Activated T-cell treated with anti-CD3 and anti-CD28 coated beads for 4 hours (primary cell): ENCODE measurements around the gene SLC22A16.
"Not testable (repeated sequence)": the region's sequence is repeated elsewhere in the genome, so short reads cannot be mapped to it uniquely, and the experiment has no call there.

Experiments used
- DNase-seq: peaks from one replicate; pipeline ENCODE4 v3.0.0-alpha.2; 2020

SLC22A16 gene

DNA sequence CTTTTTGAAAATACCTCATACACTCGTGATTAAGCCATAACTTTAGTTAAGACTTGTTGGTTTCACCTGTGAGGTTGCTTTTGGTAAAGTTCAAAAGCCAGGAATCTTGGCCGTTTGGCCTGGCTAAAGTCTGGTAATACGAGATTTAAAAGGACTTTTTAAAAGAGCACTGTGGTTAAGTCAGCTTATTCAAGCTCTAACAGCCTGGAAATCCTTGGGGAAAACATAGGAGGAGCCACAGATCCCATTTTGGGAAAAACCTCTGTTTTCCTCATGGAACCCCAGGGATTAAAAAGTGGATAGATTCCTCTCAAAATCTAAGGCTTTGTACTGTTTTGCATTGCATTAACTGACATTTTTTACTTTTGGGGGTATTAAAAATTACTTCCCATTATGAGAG is 13.7 kb upstream of the SLC22A16 start:
- DNase-seq, result no peak

DNA sequence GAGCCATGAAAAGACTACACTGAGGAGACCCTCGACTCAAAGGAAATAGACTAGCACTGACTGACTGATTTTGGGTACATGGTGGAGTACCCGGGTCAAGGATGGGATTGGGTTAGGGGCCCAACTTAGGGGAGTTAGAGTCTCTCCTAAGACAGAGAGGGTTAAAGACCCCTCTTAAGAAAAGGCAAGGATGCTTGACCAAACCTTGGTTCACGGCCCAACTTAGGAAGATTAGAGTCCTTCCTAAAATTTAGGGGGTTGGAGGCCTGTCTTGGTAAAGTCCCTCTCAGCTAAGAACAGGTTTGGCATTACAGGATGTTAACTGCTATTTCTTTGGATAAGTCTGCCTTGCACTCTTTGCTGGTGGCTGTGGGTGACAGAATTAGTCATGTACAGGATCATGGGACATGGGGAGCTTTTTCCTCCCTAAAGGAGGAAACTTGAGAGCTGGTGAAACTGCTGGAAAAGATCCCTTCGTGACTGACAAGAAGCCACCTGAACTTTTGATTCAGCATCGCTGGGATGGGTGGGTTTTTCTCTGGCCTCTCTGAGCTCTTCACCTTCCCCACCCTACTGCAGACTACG is 12.3 kb upstream of the SLC22A16 start:
- no peak for DNase-seq

DNA sequence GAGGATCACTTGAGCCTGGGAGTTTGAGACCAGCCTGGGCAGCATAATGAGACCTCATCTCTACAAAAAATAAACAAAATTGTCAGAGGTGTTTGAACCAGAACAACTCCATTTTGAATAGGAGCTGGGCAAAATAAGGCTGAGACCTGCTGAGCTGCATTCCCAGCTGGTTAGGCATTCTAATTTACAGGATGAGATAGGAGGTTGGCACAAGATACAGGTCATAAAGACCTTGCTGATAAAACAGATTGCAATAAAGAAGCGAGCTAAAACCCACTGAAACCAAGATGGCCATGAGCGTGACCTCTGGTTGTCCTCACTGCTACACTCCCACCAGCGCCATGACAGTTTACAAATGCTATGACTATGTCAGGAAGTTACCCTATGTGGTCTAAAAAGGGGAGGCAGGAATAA is 11.6 kb upstream of the SLC22A16 start:
- DNase-seq, result not testable (repeated sequence)

DNA sequence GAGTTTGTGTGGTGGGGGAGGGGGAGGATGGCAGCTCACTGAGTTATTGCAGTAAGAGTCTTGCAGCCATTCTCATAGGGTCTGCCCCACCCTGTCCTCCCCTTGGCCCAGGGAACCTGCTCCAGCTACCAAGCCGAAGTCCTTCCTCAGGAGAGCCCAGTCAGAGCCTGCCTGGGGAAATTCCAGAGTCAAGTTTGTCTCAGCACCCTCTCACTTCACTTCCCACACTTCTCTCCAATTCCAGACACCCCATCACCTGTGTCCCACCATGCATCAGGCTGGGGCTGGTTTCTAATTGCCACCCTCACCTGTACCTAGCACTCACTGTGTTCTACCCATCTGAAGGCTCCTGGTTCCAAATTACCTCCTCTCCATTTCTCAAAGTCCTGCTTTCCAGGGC is 10.3 kb upstream of the SLC22A16 start:
- no peak for DNase-seq

DNA sequence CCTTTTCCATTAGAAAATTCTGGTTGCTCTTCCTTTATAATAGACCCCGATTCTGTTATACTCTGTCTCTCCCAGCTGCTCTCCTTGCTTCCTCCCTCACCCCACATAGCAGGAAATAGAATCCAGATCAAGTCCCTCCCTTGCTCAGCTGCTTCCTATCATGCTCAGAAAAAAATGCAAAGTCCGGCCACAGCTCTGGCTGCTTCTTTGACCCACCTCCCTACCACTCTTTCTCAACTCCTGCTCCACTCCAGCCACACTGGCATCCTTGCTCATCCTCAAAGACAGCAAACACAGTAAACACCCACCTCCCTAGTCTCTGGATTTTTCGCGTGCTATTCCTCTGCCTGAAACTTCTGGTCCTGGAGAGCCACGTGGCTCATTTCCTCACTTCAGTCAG is 9.1 kb upstream of the SLC22A16 start:
- no peak for DNase-seq

DNA sequence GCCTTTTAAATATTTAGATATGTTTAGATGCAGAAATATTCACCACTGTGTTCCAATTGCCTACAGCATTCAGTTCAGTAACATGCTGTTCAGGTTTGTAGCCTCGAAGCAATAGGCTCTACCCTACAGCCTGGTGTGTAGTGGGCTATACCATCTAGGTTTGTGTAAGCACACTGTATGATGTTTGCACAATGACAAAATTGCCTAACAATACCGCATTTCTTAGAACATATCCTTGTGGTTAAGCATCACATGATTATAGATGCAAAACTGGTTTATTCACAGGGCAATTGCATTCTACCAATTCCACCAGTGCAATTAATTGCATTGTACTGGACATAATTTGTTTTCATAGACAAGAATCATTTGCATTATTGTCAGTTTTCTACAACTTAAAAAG is 7.9 kb upstream of the SLC22A16 start:
- DNase-seq, result no peak

DNA sequence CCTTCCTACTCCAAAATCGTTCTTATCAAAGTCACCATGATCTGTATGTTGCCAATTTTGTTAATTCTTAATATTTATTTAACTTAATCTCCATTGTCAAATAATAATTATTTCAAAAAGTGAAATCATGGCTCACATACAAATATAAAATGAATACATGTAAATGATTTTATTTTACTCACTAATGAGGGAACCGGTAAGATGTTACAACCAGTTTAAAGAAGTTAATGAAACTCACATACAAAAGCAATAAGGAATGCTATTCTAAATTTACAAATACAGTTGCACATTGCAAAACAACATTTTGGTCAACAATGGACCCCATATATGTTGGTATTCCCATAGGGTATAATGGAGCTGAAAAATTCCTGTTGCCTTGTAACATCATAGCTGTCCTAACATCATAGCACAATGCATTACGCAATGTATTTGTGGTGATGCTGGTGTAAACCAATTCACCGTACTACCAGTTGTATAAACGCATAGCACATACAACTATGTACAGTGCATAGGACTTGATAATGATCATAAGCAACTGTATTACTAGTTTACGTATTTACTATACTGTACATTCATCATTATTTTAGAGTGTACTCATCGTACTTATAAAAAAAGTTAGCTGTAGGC is 6.5 kb upstream of the SLC22A16 start:
- DNase-seq, result no peak

DNA sequence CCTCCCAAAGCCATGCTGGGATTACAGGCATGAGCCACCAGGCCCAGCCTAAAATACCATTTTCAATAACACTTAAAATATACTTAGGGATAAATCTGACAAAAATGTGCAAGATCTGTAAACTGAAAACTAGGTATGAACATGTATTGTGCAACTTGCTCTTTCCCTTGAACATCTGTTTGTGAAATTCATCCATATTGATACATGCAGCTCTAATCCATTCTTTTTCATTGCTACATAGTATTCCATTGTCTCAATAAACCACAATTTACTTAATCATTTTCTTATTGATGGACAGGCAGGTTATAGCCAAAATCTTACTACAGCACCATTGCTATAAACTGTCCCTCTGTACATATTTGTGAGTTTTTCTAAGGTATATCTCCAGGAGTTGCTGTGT is 4.7 kb upstream of the SLC22A16 start:
- no peak for DNase-seq

DNA sequence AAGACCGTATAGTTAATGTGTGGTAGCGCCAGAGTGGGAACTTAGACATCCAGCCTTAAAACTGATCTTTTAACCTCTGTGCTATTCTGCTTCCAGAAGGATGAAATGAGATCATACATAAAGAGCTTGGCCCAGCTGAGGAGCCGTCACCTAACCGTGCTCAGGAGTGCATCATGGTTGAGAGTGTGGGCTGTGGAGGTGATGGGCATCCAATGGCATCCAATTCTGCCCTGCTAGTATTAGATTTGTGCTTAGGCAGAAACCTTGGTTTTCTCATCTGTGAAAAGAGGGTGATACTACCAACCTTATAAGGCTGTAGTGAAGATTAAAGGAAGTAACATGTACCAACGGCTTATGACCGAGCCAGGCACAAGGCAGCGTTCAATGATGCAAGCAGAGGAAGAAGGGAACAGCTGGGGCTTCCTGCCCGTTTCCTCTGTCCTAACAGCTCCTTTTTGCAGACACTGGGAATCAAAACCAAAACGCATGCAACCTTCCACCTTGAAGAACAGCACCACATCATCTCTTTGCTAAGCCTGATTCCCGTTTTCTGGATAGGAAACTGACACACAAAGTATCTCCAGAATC is 1.3 kb downstream of the SLC22A16 start:
- DNase-seq, result no peak

DNA sequence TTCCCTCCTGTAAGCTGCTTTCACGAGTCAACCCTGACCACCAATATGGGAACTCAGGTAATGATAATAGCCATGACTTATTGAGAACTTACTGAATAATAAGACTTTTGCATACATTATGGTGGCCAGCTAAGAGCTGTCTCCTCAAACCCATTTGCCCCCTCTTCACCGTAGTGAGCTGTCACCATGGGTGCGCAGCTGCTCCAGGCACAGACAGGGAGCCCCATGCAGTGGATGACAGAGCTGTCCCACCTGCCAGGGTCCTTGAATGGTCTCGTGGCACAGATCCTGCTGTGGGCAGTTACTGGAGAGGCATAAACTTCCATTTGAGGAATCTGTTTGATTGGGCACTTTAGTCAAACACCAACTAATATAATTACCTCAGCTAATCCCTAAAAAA is 1.9 kb downstream of the SLC22A16 start:
- no peak for DNase-seq

DNA sequence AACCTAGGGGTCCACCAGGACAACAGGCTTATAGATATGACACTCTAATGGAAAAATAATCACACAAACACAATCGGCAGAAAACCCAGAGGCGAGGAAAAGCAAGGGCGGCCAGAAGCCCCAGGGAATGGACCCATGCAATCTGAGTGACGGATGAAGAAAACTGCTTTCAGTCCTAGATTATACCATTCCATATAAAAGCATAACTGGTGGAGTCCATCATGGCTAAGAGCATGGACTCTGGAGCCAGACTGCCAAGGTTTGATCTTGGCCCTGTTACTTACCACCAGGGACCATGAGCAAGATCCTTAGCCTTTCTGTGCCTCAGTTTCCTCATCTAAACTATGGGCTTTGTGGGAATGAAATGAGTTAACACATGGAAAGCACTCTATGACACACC is 3.7 kb downstream of the SLC22A16 start:
- no peak for DNase-seq

DNA sequence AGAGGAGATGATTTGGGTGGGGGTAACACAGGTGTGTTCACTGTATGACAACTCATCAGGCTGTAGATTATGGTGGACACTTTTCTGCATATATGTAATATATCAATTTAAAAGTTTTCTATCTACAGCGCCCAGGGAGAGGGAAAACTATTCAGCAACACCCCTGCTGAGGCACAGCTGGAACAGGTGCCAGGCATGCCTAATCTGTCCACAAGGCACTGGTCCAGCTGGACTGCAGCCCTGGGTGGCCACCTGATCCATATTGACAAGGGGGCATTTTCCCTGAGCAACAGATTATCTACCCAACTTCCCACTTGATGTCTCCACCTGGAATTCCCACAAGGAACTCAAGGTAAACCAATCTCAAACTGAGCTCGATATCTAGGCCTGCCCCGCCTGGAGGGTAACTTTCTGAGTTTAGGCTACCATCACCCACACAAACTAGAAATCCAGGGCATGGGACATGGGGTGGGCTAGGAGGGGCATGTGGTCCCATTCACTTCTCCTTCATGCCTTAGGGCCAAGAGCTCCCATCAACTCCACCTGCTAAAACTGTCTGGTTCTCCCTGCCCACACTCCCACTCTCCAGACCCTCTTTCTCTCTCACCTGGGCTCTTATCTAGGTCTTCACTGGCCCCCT is 4.6 kb downstream of the SLC22A16 start:
- DNase-seq, result no peak

DNA sequence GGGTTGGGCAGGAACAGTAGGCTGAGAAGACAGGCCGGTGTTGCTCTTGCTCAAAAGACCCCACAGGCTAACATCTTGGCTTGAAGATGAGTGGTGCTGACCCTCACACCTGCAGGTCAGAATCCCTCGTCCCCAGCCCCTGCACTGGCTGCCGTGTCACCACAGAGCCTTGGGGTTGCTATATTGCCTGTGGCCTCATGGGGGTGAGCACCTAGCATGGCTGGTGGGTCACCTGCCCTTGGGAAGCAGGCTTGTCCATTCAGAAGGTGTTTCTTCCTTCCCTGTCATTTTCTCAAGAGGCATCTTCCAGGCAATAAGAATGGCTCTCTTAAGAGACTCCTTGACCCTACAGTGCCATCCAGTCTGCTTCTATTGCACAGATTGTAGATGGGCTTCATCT is 7.7 kb downstream of the SLC22A16 start:
- DNase-seq, result no peak

DNA sequence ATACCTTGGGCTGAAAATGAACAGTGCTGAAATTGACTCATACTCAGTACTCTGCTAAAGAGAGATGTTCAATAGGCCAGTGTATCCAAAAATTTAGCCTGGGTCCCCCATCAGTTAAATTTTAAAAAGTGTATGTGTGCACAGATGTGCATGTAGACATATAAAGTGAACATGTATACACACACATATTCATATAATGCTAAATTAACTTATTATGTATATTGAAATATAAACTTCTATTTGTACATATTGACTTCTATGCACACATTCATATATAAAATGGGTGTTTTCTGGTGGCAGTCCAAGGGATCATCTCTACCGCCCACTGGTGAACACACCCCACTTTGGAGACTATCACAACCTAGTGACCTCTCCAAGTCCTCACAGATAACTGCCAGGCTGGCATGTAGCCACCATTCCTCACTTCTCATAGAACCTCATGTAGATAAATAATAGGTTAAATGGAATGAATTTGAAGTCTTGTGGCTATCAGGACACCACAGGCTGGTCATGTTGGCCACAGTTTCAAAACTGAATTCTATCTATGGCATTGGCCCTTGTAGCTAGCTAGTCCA is 8.8 kb downstream of the SLC22A16 start:
- DNase-seq, result no peak

DNA sequence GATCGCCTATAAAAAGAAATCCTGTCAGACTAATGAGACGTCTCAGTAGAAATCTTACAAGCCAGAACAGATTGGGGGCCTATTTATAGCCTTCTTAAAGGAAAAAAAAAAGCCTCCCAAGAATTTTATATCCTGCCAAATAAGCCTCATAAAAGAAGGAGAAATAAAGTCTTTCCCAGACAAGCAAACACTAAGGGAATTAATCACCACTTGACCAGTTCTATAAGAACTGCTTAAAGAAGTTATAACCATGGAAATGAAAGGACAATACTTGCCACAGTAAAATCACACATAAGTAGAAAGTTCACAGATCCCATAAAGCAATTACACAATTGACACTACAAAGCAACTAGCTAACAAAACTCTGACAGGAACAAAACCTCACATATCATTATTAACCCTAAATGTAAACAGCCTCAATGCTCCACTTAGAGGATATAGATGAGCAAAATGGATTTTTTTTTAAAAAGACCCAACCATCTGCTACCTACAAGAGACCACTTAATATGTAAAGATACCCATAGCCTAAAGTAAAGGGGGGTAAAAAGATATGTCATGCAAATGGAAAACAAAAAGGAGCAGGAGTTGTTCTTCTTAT is 13.4 kb downstream of the SLC22A16 start:
- no peak for DNase-seq

DNA sequence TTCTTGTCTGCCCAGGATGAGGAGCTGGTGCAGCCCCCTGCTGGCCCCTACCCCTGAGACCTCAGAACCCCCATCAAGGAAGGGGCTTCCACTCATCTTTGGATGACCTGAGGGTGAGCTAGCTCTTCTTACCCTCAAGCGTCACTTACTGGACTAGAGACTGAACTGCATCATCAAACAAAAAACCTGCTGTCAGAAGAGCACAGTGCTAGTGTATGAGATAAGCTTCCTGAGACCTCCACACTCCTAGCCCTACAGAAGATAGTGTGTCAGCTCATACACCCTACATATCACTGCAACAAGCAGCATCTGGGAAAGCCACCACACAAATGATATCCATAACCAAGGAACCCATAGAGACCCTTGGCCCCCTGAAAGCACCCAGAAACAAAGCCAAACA is 15.0 kb downstream of the SLC22A16 start:
- DNase-seq, result no peak

DNA sequence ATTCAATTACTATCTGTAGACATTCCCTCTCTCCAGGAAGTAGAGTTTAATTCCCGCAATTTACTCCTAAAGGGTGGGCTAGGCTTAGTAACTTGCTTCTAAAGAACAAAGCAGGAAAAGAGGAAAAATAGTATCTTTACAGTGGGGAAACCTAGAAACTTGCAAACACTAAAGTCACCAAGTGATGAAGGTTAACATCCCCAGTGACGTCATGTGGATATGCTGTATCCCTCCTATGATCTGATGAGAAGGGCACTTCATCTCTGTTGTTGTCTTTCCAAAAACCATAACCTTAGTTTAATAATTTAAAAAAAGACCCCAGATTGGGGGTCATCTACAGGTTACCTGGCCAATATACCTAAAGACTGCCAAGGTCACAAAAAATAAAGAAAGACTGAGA is 17.3 kb downstream of the SLC22A16 start:
- DNase-seq, result no peak

DNA sequence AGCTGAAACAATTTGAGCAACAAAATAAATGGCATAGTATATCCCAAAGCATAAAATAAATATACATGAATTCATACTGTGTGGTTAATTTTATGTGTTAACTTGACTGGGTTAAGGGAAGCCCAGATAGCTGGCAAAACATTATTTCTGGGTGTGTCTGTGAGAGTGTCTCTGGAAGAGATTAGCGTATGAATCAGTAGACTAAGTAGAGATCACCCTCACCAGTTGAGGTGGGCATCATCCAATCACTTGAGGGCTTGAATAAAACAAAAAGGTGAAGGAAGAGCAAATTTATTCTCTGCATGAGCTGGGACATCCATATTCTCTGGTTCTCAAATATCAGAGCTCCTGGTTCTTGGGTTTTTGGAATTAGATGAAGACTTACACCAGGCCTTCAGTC is 17.9 kb downstream of the SLC22A16 start:
- DNase-seq, result no peak

DNA sequence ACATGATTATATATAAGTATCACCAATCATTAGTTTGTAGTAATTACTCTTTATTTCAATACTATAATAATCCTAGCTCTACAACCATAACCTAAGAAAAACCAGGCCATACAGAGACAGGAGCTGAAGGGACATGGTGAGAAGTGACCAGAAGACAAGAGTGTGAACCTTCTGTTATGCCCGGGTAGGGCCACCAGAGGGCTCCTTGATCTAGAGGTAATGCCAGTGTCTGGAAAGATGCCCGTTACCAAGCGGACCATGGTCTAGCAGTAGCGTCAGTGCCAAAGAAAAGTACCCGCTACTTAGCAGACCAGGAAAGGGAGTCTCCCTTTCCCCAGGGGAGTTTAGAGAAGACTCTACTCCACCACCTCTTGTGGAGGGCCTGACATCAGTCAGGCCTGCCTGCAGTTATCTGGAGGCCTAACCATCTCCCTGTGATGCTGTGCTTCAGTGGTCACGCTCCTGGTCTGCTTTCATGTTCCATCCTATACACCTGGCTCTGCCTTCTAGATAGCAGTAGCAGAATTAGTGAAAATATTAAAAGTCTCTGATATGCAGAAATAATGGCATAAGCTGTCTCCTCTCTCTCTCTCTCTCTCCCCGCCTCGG is 18.7 kb downstream of the SLC22A16 start:
- not testable (repeated sequence) for DNase-seq

DNA sequence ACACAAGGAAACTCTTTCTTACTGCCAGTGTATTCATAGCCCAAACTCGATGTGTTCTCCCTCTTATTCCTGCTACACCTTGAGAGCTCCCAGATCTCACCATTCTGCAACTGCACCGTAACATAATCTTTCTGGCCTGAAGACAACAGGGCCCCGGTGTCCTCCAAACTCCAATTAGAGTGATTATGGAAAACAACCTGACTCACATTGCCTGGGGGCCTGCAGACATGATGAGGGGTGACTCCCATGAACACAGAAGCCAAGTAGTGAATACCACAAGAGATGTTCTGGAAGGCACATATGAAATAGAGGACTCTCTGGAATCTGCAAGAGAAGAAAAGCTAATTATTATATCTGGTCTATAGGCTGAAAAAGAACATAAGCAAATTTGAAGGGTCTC is 19.7 kb downstream of the SLC22A16 start:
- DNase-seq, result no peak

DNA sequence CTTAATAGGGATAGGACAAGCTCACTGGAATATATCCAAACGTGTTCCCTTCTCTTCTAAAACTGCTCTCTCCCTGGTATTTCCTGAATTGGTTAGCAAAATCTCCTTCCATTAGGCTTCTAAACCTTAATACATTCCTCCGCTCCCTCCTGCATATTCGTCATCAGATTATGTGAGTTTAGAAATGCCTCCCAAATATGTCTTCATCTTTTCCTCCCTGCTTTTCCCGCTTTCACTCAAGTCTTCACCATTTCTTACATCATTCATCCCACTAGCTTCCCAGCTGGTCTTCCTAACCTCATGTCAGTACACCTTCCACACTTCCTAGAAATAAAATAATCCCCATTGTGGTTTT is 26.9 kb downstream of the SLC22A16 start:
- DNase-seq, result no peak

DNA sequence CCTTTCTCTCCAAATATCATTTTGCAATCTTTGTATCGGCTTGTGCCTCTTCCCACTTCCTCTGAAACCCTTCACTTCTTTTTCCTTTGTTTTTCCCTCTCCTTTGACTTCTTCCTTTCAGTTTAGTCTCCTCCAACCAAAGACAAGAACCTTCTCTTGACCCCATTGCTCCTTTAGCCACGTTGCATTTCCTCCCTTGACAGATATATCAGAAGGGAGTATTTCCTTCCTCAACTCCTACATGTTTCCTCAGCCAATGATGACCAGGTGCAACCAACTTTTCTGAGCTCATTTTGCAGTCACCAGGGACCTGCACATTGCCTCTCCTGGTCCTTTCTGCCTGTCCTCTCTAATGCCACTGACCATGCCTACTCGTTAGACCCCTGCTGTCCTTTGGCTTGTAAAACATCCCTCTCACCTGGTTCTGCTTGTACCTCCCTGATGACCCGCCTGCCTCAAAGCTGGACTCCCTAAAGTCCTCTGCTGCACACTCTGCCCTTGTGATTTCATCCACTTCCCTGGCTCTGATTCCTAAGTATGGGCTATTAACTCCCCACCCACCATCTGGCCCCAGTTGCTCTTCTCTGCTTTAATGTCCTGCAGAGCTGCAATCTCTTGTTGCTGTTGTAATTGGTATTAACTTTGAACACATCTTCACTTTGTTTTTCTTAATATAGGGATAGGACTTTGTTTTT is 27.4 kb downstream of the SLC22A16 start:
- DNase-seq, result no peak

DNA sequence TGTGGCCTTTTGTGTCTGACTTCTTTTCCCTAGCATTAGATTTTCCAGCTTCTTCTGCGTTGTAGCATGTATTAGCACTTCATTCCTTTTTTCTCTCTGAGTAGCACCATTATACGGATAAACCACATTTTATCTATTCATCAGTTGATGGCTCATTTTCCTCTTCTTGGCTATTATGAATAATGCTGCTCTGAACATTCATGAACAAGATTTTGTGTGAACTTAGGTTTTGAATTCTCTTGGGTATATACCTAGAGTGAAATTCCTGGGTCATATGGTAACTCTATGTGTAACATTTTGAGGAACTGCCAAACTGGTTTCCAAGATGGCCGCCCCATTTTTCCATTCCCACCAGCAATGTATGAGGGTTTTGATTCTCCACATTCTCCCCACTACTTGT is 28.7 kb downstream of the SLC22A16 start:
- no peak for DNase-seq
